NCI-H2227 (cell line): Measurements from ENCODE around the gene PTGES3L.
"Not testable (repeated sequence)": the region's sequence is repeated elsewhere in the genome, so short reads cannot be mapped to it uniquely, and the experiment has no call there.

ENCODE experiments used
- DNase-seq: peaks from one replicate; lab custom pipeline; 2025; ENCODE audit not compliant: unreplicated experiment; lab: John Stamatoyannopoulos, UW

Gene PTGES3L

DNA sequence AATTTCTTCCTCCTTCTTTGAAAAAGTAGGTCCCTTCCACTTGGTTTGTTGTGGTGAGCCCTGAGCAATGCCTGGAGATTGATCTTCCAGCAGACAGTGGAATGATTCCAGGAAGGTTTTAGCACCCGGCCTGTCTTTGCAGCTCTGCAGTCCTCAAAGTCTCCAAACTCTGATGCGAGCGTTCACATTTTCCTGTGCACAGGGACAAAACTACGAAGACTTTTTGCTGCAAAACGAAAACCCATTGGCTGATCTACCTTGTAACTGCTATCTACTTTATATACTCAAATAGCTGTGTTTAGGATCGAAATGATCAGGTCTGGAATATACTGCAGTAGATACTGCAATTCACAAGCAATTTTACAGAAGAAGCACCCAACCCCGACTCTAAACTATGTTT is 57.6 kb downstream of the PTGES3L start:
- DNase-seq, result no peak

DNA sequence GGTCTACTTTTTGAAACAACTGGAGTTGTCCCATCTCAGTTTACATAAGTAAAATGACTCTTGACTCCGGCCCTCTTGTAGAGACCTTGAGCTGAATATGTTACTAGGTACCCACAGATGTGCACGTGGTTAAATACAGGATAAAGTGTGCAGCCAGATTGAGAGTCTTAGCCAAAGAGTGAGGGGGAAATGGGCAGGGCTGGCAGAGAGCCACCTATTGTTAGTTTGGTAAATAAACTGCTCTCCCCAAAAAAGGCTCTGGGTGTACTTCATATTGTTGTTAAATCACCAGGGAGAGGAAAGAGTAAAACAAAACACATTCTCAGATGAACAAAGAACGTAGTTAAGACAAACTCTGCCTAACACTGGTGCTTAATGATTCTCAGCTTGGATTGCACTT is 59.0 kb downstream of the PTGES3L start:
- no peak for DNase-seq

DNA sequence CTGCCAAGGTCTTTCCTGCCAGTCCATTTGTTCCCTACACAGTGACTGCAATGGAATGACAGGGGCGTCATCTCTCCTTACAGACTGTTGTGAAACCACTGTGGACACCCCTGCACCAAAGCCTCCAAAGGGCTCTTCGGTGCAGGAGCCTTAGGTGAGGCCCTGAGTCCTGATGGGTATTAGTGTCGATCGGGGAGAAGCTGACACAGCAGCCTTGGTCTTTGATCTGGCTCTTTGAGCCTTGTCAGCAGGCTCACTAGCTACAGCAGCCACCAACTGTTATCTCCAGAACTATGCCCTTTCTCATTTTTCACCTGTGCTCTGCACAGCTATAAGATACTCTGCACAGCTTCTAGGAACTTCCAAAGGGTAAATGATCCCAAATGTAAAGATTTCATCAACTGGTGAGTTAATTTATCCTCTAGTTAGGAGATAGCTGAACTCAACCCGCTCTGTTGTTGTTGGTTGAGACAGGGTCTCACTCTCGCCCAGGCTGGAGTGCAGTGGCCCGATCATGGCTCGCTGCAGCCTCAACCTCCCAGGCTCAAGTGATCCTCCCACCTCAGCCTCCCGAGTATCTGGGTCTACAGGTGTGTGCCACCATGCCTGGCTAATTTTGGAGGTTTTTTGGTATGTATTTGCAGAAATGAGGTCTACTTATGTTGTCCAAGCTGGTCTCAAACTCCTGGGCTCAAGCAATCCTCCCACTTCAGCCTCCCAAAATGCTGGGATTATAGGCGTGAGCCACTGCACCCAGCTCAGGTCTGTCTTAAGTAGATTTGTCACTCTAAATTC is 59.6 kb downstream of the PTGES3L start:
- no peak for DNase-seq

DNA sequence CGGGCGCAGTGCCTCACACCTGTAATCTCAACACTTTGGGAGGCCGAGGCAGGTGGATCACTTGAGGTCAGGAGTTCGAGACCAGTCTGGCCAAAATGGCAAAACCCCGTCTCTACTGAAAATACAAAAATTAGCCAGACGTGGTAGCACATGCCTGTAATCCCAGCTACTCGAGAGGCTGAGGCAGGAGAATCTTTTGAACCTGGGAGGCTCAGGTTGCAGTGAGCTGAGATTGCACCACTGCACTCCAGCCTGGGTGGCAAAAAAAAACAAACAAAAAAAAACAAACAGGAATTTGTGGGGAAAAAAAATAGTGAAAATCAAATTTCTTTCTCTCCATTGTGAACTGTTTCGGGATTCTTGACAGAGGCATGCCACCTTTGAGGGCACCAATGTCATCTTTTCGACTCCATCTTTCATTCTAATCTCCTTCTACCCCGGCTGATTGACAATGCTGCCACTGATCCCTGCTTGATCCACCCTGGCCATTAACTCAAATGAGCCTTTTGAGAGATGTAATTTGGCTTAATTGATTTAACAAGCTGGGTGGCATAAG is 60.3 kb downstream of the PTGES3L start:
- not testable (repeated sequence) for DNase-seq

DNA sequence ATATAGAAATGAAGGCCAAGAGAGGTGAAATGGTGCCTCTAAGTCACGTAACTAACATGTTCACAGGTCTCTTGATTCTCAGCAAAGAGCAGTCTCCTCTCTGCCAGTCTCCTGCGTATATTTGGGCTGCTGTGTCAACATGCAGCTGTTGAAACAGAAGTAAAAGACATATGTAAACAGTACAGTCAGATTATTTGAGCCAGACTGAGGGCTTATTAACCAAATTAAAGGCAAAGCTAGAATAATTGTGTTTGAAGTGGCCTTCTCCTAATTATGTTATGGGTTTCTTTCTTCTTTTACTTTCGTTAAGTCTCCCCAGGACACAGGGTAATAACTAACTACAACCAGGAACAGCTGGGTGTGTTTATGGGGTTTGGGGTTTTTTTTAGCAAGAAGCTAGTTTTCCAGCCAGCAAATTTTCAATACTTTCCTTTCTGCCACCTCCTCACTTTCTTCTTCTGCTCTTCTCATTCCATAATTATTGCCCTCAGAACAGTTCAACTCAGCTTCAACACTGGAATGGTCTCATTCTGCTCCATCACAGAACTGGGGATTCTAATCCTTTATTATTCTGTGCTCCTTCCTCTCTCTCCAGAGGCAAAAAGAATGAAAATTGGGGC is 60.9 kb downstream of the PTGES3L start:
- no peak for DNase-seq
